GM19238 (cell line): ENCODE results near the gene ARHGAP35.
"Not testable (repeated sequence)": the region's sequence is repeated elsewhere in the genome, so short reads cannot be mapped to it uniquely, and the experiment has no call there.

Source experiments
- DNase-seq: peaks from one replicate; pipeline ENCODE4 v3.0.0; 2011; ENCODE audit warnings: low spot score; ENCODE audit not compliant: insufficient read length

ARHGAP35 gene

DNA sequence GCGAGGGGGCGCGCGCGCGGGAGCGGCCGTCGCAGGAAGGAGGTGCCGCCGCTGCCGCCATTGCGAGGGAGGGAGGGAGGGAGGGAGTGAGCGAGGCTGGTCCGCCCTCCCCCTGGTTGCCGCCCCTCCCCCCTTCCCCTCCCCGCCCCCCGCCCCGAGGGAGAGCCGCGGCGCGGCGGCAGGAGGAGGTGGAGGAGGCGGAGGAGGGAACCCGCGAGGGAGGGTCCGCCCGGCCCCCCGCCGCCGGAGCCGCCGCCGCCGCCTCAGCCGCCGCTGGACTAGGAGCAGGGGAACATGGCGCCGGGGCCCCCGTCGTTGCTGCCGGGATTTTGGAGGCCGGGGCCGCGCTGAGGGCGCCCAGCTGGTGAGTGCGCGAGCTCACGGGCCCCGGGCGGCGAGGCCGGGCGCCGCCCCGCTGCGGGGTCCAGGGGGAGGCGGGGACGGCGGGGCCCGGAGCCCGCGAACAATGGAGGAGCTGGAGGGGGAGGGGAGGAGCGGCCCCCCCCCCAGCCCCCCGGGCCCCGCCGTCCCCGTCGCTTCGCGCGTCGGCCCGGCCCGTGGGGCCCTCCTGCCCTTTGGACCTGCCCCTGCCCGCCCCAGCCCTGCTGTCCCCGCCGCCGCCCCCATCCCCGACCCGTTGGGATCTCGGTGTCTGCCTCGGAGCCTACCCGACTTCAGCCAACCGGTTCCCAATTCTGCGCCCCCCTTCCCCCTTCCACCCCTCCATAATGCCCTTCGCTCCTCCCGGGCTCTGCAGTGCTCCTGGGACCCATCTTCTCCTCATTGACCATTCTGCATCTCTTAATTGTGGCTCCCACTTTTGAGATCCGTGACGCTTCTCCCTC lies at the start of gene ARHGAP35:
Gene ARHGAP35, plus strand, starts transcription at position 152 of the 845 bp plus-strand sequence. CDS start 57,679 bp downstream, outside the sequence.
- peak; percentile 85 for DNase-seq

GRCh38 chr19:46812977-46813838 lies 47.6 kb upstream of the ARHGAP35 start:
- DNase-seq = no peak

- DNase-seq = no peak
Observed at GRCh38 chr19:46813839-46814358, 46.9 kb upstream of the ARHGAP35 start.

DNA sequence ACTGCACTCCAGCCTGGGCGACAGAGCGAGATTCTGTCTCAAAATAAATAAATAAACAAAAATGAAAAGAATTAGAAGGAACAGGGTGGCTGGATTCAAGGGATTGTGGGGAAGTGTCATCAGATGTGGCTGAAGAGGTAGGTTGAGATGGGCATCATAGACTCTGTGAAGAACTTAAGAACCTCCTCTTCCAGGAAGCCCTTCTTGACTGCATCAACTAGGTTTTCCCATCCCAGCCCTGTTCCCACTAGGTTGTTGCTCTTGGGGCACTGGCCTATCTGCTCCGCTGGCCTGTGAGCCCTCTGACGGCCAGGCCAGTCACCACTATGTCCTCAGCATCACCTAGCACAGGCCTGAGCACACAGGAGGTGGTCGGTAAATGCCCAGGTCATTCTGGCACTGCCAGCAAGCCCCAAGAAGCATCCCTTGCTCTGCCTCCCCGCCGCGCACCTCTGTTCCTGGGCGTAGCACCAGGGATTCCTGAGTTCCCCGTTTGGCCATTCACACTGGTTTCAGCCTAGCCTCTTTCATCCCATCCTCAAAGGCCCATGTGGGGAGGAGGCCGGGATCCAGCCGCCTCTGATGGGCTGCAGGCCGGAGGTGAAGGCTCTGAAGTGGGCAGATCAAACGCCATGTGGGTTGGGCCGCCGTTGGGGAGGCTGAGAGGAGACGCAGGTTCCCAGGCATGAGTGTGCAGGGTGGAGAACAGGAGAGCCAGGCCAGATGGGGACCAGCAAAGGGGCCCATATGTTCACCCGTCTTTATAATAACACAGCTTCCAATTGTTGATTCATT lies 44.8 kb upstream of the ARHGAP35 start:
- DNase-seq = no peak

DNA sequence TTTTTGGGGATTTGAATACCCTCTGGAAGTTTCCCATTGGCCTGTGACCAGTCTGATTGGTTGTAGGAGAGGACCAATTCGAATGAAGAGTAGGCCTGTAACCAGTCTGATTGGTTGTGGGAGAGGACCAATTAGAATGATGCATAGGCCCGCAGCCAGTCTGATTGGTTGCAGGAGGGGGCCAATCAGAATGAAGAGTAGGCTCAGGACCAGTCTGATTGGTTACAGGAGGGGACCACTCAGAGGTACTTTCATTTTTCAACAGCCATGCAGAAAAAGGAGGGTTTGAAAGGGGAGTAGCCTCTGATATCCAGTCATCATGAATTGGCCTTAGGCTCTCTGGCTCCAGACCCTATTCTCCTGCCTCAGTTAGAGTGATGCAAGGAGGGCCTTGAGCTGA lies 42.0 kb upstream of the ARHGAP35 start:
- DNase-seq = no peak

DNA sequence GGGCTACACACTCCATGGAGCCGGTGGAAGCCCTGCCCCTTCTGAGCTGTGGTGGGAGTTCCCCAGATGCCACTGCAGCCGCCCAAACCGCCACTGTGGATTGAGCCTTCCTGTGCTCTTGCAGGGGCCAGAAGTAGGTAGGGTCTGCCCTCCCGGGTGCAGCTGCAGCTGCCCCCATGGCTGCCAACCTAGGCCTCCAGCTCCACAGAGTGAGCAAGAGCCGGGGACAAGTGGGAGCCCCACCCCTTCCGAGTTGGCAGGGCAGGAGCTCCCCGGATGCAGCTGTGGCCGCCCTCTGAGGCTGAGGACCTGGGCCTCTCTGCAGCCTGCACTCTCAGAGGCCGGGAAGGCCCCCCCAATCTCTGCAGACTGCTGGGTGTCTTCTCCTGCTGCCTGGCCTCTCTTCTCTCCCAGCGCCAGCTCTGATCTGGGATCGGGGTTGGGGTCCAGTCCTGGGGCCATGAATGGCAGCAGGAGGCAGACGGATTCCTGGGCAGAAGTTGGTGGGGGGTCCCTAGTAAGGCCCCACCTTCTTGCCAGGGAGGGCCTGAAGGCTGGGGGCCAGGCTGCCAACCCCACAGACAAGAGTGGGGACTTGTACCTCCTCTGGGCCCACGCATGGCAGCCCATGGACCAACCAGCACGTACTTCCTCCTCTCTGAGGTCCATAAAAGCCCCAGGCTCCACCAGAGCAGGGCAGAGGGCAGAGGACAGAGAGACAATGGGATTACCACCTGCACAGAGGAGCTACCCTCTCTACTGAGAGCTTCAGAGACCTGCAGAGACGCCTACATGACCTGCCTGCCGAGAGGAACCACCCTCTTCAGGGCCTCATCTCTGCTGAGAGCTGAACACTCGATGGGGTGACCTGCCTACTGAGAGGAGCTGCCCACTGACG lies 39.0 kb upstream of the ARHGAP35 start:
- peak; percentile 44 for DNase-seq

GRCh38 chr19:46822410-46822787 lies 38.4 kb upstream of the ARHGAP35 start:
- not testable (repeated sequence) for DNase-seq

DNA sequence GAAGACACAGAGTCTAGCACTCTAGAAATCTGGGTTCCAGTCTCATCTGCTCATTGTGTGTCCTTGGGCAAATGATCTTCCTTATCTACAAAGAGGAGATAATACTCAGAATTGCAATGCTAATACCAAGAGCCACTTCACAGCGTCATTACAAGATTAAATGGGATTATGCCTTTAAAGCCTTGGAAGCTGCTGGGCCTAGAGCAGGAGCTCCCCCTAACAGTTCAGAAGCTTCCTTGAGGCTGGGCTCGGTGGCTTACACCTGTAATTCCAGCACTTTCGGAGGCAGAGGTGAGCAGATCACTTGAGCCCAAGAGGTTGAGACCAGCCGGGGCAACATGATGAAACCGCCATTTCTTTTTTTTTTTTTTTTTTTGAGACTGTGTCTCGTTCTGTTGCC lies 37.7 kb upstream of the ARHGAP35 start:
- DNase-seq = no peak

DNA sequence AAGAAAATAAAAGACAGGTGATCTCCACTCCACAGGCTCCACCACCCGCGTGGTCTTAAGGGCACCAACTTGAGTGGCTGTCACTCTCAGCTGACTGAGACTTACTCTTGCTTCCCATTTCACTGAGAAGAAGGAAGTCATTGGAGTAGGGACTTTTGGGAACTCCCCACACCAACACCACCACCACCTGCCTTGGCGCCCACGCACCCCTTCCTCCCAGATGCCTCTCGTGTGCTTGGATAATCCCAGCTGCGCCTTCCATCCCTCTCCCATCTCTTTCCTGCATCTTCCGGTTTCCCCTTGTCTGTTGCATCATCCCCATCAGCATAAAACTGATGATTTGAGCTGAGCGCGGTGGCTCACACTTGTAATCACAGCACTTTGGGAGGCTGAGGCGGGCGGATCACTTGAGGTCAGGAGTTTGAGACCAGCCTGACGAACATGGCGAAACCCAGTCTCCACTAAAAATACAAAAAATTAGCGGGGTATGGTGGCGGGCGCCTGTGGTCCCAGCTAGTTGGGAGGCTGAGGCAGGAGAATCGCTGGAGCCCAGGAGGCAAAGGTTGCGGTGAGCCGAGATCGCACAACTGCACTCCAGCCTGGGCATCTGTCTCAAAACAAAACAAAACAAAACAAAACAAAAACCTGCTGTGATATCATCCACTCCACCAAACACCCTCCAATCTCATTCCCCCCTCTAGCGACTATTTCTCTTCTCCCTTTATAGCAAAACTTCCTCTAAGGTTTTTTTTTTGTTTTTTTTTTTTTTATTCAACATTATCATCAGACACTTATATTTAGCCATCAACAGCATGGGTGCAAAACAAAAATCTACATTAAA lies 35.7 kb upstream of the ARHGAP35 start:
- no peak for DNase-seq

DNA sequence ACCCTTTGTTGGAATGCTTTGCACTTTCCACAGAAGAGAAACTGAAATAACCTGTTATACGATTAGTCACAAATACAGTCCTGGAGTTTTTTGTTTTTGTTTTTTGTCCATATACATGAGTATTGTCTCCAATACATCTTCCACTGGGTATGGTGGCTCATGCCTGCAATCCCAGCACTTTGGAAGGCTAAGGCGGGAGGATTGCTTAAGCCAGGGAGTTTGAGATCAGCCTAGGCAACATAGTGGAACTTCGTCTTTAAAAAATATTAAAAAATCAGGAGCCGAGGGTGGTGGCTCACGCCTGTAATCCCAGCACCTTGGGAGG lies 35.1 kb upstream of the ARHGAP35 start:
- DNase-seq = no peak

DNA sequence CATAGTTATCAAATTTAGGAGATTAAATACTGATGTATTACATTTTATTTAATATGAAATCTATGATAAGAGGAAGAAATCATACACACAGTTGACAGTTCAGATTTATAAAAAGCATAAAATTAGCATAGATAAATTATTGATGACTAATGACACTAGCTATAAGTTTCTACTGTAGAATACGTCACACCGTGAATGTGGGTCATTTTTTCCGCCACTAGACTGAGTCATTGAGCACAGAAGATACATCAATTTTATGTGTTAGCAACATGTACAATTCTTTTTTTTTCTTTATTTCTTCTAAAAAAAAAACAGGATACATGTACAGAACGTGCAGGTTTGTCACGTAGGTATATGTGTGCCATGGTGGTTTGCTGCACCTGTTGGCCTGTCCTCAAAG lies 32.3 kb upstream of the ARHGAP35 start:
- DNase-seq = no peak

- DNase-seq = no peak
Observed at GRCh38 chr19:46830864-46831263, 29.9 kb upstream of the ARHGAP35 start.

DNA sequence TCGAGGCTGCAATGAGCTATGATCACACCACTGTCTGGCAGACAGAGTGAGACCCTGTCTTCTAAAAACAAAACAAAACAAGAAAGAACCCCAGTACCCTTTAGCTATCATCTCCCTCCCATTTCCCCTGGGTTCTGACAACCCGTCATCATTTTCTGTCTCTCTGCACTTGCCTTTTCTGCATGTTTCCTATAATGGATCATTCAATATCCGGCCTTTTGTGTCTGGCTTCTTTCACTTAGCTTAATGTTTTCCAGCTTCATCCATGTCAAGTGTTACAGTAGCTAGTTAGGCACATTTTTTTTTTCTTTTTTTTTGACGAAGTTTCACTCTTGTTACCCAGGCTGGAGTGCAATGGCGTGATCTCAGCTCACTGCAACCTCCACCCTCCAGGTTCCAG lies 26.7 kb upstream of the ARHGAP35 start:
- no peak for DNase-seq

GRCh38 chr19:46834984-46835383 lies 25.8 kb upstream of the ARHGAP35 start:
- DNase-seq = no peak

- no peak for DNase-seq
Observed at GRCh38 chr19:46838160-46838559, 22.6 kb upstream of the ARHGAP35 start.

DNA sequence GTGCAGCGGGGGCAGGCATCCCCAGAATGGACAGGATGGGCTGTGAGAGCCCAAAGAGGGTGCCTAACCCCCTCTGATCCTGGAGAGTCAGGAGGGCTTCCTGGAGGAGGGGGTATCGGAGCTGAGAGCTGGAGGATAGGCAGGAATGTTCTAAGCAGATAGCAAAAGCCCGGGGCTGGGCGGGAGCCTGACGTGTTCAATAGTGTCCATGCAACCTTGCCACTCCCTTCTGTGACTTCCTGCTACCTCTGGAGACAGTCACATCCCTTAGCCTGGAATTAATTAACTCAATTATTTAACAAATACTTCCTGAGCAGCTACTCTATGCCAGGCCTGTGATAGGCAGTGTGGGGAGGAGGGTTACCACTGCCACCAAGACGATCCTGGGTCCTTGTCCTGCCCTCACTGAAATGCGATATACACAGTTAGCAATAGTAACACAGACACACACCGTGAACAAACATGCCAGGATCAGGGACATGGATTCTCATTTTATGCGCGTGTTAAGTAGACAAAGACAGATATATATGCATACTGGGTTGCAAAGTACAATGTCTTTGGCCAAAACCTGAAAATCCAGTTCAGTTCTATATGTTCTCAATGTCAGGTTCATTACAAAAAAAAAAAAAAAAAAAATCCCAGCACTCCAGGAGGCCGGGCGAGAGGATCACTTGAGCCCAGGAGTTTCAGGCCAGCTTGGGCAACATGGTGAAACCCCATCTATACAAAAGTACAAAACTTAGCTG lies 20.9 kb upstream of the ARHGAP35 start:
- no peak for DNase-seq

- DNase-seq = peak; percentile 53
Observed at GRCh38 chr19:46840498-46840942, 20.3 kb upstream of the ARHGAP35 start.

DNA sequence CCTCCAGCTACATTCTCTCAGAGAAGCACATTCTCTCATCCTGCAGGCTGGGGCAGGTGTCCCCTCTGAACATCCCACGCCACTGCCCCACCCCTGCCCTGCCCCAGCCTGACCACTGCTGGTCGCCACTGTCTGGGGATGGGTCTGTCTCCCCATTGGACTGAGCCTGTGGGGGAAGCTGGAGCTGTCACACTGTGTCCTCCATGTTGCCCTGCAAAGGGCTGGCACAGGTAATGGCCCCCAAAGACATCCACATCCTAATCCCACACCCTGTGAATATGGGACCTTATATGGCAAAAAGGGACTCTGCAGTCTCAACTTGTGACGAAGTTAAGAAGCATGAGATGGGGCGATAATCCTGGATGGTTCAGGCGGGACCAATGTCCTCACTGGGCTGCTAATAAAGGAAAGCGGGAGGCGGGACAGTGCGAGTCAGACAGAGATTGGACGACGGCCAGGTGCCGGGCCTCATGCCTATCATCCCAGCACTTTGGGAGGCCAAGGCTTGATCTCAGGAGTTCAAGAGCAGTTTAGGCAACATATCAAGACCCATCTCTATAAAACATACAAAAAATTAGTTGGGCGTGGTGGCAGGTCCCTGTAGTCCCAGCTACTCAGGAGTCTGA lies 19.2 kb upstream of the ARHGAP35 start:
- no peak for DNase-seq
